Panc1 (cell line): ENCODE measurements around the gene NUFIP1. TPM values are rescaled to one million over a fixed set of nuclear protein-coding genes. Genes with fewer than 3 reads are reported as not detected.

Source experiments
- ATAC-seq: fragments of 200-7000 bp; cut with Tn5 transposase; 2 replicates; pipeline ENCODE4 v1.9.1; 2020; ENCODE audit warnings: mild to moderate bottlenecking, moderate library complexity
- BruUV-seq: library from RNA; stranded (reverse); fragments of 400-500 nt; replicated peaks from 2 replicates; lab custom pipeline; 2021; lab: Mats Ljungman, UMichigan
- CTCF ChIA-PET: fragments of 300-600 bp; sonication (Branson Sonifier 250); formaldehyde crosslinking; loops from one replicate; lab custom pipeline; 2022; ENCODE audit warnings: antibody characterized with exemption; lab: Charles Lee
- POLR2A ChIA-PET: fragments of 300-600 bp; sonication (Branson Sonifier 250); formaldehyde crosslinking; loops from one replicate; lab custom pipeline; 2022; ENCODE audit warnings: antibody characterized with exemption; lab: Charles Lee
- DNase-seq: peaks from one replicate; pipeline ENCODE4 v3.0.0-alpha.2; 2010; ENCODE audit warnings: low read depth, low spot score
- H3K27ac ChIP-seq: 2 replicates; pipeline ENCODE4 v1.5.1; 2011; ENCODE audit warnings: mild to moderate bottlenecking, low read length, inconsistent platforms
- H3K27me3 ChIP-seq: fragments of 200-500 bp; sonication (Bioruptor generic); 2 replicates; pipeline ENCODE4 v1.6.0; 2014; ENCODE audit warnings: low read length, inconsistent platforms; ENCODE audit not compliant: control insufficient read depth, insufficient read depth
- H3K36me3 ChIP-seq: fragments of 200-500 bp; sonication (Bioruptor generic); 2 replicates; pipeline ENCODE4 v1.5.1; 2014; ENCODE audit warnings: inconsistent platforms, mild to moderate bottlenecking, low read length, moderate library complexity; ENCODE audit not compliant: control insufficient read depth, insufficient read depth
- H3K4me1 ChIP-seq: 2 replicates; pipeline ENCODE4 v1.5.1; 2011; ENCODE audit warnings: inconsistent platforms, mild to moderate bottlenecking, low read length, moderate library complexity; ENCODE audit not compliant: control insufficient read depth, insufficient read depth
- H3K4me3 ChIP-seq, 2 experiments: 2 replicates each; pipeline ENCODE4 v1.5.1; 2011 to 2012; ENCODE audit warnings: low read depth in 2 of 2, low read length in 2 of 2, mild to moderate bottlenecking in 2 of 2, inconsistent platforms in 1 of 2, moderate library complexity in 1 of 2
- H3K9me3 ChIP-seq: fragments of 200-500 bp; sonication (Bioruptor generic); 2 replicates; pipeline ENCODE4 v1.5.1; 2014; ENCODE audit warnings: low read depth, mild to moderate bottlenecking, inconsistent platforms, low read length, moderate library complexity; ENCODE audit not compliant: control insufficient read depth, insufficient read depth
- POLR2AphosphoS5 ChIP-seq: IDR thresholded peaks from 2 replicates; pipeline ENCODE4 v1.6.1; 2012; ENCODE audit warnings: mild to moderate bottlenecking, low read depth, low read length, moderate library complexity
- SIN3A ChIP-seq: IDR thresholded peaks from 2 replicates; pipeline ENCODE4 v1.6.1; 2012; ENCODE audit warnings: low read depth, mild to moderate bottlenecking, low read length, moderate library complexity, borderline replicate concordance; ENCODE audit not compliant: insufficient read depth
- TCF7L2 ChIP-seq: IDR thresholded peaks from 2 replicates; pipeline ENCODE4 v1.6.1; 2011; ENCODE audit warnings: mild to moderate bottlenecking, low read depth, low read length, inconsistent platforms
- in situ Hi-C: cut with HindIII; loops from 2 replicates; pipeline ENCODE4 v1.10.0; 2016; ENCODE audit warnings: low sequenced_read_pairs, low pct_unique_long_range_greater_than_20kb
- intact Hi-C: fragments of 100-400 bp; cut with micrococcal nuclease; formaldehyde crosslinking; loops from one replicate; pipeline ENCODE4 v1.10.0; 2022; ENCODE audit not compliant: unreplicated experiment
- total RNA-seq: library from RNA; stranded (reverse); gene quantifications from one replicate; pipeline ENCODE4 v1.2.1, GENCODE V29; 2021; ENCODE audit not compliant: unreplicated experiment
- TF ChIP-seq, protein P1 (sequence below): fragments of 450-650 bp; IDR thresholded peaks from 2 replicates; pipeline ENCODE4 v1.5.1; 2017; ENCODE audit warnings: mild to moderate bottlenecking
- TF ChIP-seq, protein P2 (sequence below), 2 experiments: IDR thresholded peaks; 2 replicates each; pipeline ENCODE4 v1.6.1; 2011 to 2012; ENCODE audit warnings: low read depth in 2 of 2, control low read depth in 1 of 2, low read length in 1 of 2, mild to moderate bottlenecking in 1 of 2, moderate library complexity in 1 of 2; ENCODE audit not compliant: insufficient read depth in 1 of 2

Gene NUFIP1
- total RNA-seq, 1 experiment from 2014 or later, result 6.6 TPM

DNA sequence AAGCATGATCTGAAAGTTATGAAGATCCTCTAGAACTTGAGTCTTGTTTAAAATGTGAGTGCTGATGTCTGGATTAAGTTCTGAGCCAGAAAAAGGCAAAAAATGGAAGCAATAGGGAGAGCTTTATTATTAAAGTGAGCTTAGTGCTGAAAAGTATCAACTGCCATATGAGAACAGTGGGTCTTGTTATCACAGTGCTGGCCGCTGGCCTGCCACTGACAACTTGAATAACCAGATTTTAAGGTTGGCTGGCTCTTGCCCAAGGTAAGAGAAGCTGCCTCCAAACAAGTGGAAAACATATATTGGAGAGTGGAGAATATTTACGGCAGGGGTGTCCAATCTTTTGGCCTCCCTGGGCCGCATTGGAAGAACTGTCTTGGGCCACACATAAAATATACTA lies 33.9 kb downstream of the NUFIP1 start:
- no peak for TF ChIP-seq SIN3A
- TF ChIP-seq, protein P1, sequence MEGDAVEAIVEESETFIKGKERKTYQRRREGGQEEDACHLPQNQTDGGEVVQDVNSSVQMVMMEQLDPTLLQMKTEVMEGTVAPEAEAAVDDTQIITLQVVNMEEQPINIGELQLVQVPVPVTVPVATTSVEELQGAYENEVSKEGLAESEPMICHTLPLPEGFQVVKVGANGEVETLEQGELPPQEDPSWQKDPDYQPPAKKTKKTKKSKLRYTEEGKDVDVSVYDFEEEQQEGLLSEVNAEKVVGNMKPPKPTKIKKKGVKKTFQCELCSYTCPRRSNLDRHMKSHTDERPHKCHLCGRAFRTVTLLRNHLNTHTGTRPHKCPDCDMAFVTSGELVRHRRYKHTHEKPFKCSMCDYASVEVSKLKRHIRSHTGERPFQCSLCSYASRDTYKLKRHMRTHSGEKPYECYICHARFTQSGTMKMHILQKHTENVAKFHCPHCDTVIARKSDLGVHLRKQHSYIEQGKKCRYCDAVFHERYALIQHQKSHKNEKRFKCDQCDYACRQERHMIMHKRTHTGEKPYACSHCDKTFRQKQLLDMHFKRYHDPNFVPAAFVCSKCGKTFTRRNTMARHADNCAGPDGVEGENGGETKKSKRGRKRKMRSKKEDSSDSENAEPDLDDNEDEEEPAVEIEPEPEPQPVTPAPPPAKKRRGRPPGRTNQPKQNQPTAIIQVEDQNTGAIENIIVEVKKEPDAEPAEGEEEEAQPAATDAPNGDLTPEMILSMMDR, result no peak
- no peak for TF ChIP-seq TCF7L2
- TF ChIP-seq POLR2AphosphoS5, result no peak
- H3K36me3 ChIP-seq, result no peaks in the 10 kb centered on the region; the same call in 1 of the 2 replicates
- in situ Hi-C loops, result no loop called here
- no TSS peak for BruUV-seq
- no peak overlapping the region for H3K27ac ChIP-seq
- H3K27me3 ChIP-seq, result no peaks in the 10 kb centered on the region
- POLR2A ChIA-PET, result no interaction called here
- no peaks in the 10 kb centered on the region for H3K9me3 ChIP-seq
- ATAC-seq, result no peak
- no peak overlapping the region for H3K4me3 ChIP-seq
- CTCF ChIA-PET, result interaction anchor here (0.6 kb wide), 1 partner anchor 495 kb away, joined by 3 read pairs; no protein-coding TSS in a partner anchor
- no peaks in the 10 kb centered on the region for H3K4me1 ChIP-seq
- no peak for DNase-seq
- intact Hi-C loops, result no loop called here

DNA sequence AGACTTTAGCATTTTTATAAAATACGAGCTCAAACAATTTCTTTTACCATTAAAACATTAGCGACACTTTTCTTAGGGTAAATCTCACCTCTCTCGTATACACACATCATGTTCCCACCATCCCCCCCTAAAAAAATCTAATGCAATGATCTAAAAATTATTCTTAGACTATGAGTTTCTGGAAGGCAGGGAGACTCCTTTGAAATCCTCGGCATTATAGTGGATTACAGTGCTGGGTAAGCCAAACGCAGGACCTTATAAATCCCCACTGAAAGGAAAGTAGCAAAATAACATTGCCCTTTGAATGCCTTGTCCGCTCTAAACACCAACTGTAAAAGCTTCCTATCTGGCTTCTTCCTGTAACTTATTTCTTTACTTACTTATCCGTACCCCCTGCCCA lies 35.0 kb downstream of the NUFIP1 start:
- no peak for DNase-seq

DNA sequence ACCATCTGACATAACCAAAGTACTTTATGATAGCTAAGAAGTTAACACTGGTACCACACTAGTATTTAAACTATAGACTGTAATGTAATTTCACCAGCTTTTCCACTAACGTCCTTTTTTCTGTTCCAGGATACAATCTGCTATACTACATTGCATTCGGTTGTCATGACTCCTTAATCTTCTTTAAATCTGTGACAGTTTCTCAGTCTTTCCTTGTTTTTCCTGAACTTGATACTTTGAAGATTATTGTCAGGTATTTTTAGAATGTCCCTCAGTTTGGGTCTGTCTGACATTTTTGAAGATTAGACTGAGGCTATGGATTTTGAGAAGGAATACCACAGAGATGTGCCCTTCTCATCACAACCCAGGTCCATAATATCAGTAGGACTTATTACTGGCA lies 36.6 kb downstream of the NUFIP1 start:
- Histone ChIP-seq H3K9me3 (no peaks in the 10 kb centered on the region), H3K27me3 (no peaks in the 10 kb centered on the region), H3K4me1 (no peaks in the 10 kb centered on the region), H3K27ac (no peak overlapping the region), H3K36me3 (no peaks in the 10 kb centered on the region; the same call in 1 of the 2 replicates), H3K4me3 (no peak overlapping the region)
- intact Hi-C loops (no loop called here), in situ Hi-C loops (no loop called here)
- ATAC-seq (no peak), DNase-seq (no peak)
- CTCF ChIA-PET, result no interaction called here
- TF ChIP-seq SIN3A (no peak), TCF7L2 (no peak), POLR2AphosphoS5 (no peak)
- TF ChIP-seq, protein P1, result no peak
- TF ChIP-seq, protein P2, sequence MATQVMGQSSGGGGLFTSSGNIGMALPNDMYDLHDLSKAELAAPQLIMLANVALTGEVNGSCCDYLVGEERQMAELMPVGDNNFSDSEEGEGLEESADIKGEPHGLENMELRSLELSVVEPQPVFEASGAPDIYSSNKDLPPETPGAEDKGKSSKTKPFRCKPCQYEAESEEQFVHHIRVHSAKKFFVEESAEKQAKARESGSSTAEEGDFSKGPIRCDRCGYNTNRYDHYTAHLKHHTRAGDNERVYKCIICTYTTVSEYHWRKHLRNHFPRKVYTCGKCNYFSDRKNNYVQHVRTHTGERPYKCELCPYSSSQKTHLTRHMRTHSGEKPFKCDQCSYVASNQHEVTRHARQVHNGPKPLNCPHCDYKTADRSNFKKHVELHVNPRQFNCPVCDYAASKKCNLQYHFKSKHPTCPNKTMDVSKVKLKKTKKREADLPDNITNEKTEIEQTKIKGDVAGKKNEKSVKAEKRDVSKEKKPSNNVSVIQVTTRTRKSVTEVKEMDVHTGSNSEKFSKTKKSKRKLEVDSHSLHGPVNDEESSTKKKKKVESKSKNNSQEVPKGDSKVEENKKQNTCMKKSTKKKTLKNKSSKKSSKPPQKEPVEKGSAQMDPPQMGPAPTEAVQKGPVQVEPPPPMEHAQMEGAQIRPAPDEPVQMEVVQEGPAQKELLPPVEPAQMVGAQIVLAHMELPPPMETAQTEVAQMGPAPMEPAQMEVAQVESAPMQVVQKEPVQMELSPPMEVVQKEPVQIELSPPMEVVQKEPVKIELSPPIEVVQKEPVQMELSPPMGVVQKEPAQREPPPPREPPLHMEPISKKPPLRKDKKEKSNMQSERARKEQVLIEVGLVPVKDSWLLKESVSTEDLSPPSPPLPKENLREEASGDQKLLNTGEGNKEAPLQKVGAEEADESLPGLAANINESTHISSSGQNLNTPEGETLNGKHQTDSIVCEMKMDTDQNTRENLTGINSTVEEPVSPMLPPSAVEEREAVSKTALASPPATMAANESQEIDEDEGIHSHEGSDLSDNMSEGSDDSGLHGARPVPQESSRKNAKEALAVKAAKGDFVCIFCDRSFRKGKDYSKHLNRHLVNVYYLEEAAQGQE (IDR thresholded peaks at IDR 0.05; ENCODE audit: insufficient read depth in 1 of 2, low read depth in 2 of 2, low read length in 1 of 2), result no peak
- POLR2A ChIA-PET, result no interaction called here
- BruUV-seq, result no TSS peak

More for the DNA sequence above, 35.0 kb downstream of the NUFIP1 start:
- TF ChIP-seq POLR2AphosphoS5, result no peak
- H3K4me1 ChIP-seq, result no peaks in the 10 kb centered on the region
- no peaks in the 10 kb centered on the region; the same call in 1 of the 2 replicates for H3K36me3 ChIP-seq
- POLR2A ChIA-PET, result no interaction called here
- CTCF ChIA-PET, result no interaction called here
- H3K27me3 ChIP-seq, result no peaks in the 10 kb centered on the region
- no peak for ATAC-seq
- BruUV-seq, result no TSS peak
- no peak overlapping the region for H3K4me3 ChIP-seq
- in situ Hi-C loops (no loop called here), intact Hi-C loops (no loop called here)
- H3K9me3 ChIP-seq, result no peaks in the 10 kb centered on the region
- H3K27ac ChIP-seq, result no peak overlapping the region
